Kidney epithelial cell (primary cell): ENCODE results near the gene HDC. TPM values are rescaled to one million over a fixed set of nuclear protein-coding genes. Genes with fewer than 3 reads are reported as not detected.

ENCODE experiments used
- DNase-seq: peaks from one replicate; pipeline ENCODE4 v3.0.0-alpha.2; 2010; ENCODE audit warnings: low read depth
- H3K27me3 ChIP-seq: 2 replicates; pipeline ENCODE4 v1.6.0; 2011; ENCODE audit warnings: low read length; ENCODE audit not compliant: control insufficient read depth, insufficient read depth
- H3K36me3 ChIP-seq: 2 replicates; pipeline ENCODE4 v1.5.1; 2011; ENCODE audit warnings: low read length; ENCODE audit not compliant: control insufficient read depth, insufficient read depth
- H3K4me3 ChIP-seq: 2 replicates; pipeline ENCODE4 v1.5.1; 2011; ENCODE audit warnings: low read depth, mild to moderate bottlenecking, control low read depth, low read length
- CTCF ChIP-seq: IDR thresholded peaks from 2 replicates; pipeline ENCODE4 v1.5.1; 2011; ENCODE audit warnings: mild to moderate bottlenecking, moderate library complexity, low read length, control low read depth, inconsistent platforms; ENCODE audit not compliant: insufficient read depth, poor library complexity, severe bottlenecking
- total RNA-seq: library from RNA; depleted of rRNA; stranded (reverse); fragments of >200 nt; gene quantifications from 2 replicates; pipeline ENCODE4 v1.2.3, GENCODE V29; 2015

The HDC gene
- total RNA-seq, 1 donor from 2014 or later, result not detected

GRCh38 chr15:50238255-50238654 lies 27.3 kb downstream of the HDC start:
- DNase-seq, result no peak
- TF ChIP-seq CTCF, result no peak
- H3K36me3 ChIP-seq, result no peaks in the 10 kb centered on the region

GRCh38 chr15:50236433-50236832 lies 29.1 kb downstream of the HDC start:
- TF ChIP-seq CTCF, result no peak
- H3K4me3 ChIP-seq, result no peak overlapping the region
- no peaks in the 10 kb centered on the region for H3K27me3 ChIP-seq
- DNase-seq, result no peak
- H3K36me3 ChIP-seq, result no peaks in the 10 kb centered on the region

More at GRCh38 chr15:50238255-50238654, 27.3 kb downstream of the HDC start:
- H3K4me3 ChIP-seq, result no peak overlapping the region
- no peaks in the 10 kb centered on the region for H3K27me3 ChIP-seq

GRCh38 chr15:50235794-50236193 lies 29.7 kb downstream of the HDC start:
- DNase-seq, result no peak

GRCh38 chr15:50234764-50235163 lies 30.8 kb downstream of the HDC start:
- H3K4me3 ChIP-seq, result no peak overlapping the region
- no peaks in the 10 kb centered on the region for H3K36me3 ChIP-seq
- no peak for TF ChIP-seq CTCF
- no peak for DNase-seq
- H3K27me3 ChIP-seq, result no peaks in the 10 kb centered on the region

More at GRCh38 chr15:50235794-50236193, 29.7 kb downstream of the HDC start:
- Histone ChIP-seq H3K27me3 (no peaks in the 10 kb centered on the region), H3K36me3 (no peaks in the 10 kb centered on the region), H3K4me3 (no peak overlapping the region)
- no peak for TF ChIP-seq CTCF

GRCh38 chr15:50233192-50233736 lies 32.3 kb downstream of the HDC start:
- Histone ChIP-seq H3K4me3 (no peak overlapping the region), H3K36me3 (no peaks in the 10 kb centered on the region), H3K27me3 (no peaks in the 10 kb centered on the region)
- no peak for DNase-seq
- TF ChIP-seq CTCF, result no peak

- no peak for DNase-seq
- no peaks in the 10 kb centered on the region for H3K36me3 ChIP-seq
- no peaks in the 10 kb centered on the region for H3K27me3 ChIP-seq
These were observed 32.7 kb downstream of the HDC start for GRCh38 chr15:50232791-50233190.

More at GRCh38 chr15:50232791-50233190, 32.7 kb downstream of the HDC start:
- TF ChIP-seq CTCF, result no peak
- no peak overlapping the region for H3K4me3 ChIP-seq
